Forelimb muscle (tissue), 1 donor: ENCODE results near the gene SPAG4. TPM values are rescaled to one million over a fixed set of nuclear protein-coding genes. Genes with fewer than 3 reads are reported as not detected.

Experiments
- DNase-seq: peaks from one replicate; pipeline ENCODE4 v3.0.0-alpha.2; 2013; ENCODE audit warnings: low read depth
- polyA plus RNA-seq: library from polyadenylated mRNA; unstranded; fragments of 120-200 nt; gene quantifications from one replicate; pipeline ENCODE4 v1.2.1, GENCODE V29; 2013; ENCODE audit not compliant: insufficient read length

Gene SPAG4
- polyA plus RNA-seq, 1 donor: 1.9 TPM

DNA sequence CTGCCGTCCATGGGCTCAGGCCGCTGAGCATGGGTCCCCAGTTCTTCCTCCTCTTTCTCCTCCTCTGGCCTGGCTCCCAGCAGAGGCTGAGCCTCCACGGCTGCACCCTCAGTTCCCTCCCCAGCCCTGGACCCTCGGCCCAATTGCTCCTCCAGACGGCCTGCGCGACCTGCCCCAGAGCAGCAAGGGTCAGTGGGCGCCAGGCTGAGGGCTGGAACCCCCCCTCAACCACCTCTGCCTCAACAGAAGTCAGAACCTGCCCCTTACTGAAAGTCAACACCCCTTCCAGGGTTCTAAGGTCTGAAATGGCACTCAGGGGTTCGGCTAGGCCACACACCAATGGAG lies 15.9 kb upstream of the SPAG4 start:
- DNase-seq: no peak

DNA sequence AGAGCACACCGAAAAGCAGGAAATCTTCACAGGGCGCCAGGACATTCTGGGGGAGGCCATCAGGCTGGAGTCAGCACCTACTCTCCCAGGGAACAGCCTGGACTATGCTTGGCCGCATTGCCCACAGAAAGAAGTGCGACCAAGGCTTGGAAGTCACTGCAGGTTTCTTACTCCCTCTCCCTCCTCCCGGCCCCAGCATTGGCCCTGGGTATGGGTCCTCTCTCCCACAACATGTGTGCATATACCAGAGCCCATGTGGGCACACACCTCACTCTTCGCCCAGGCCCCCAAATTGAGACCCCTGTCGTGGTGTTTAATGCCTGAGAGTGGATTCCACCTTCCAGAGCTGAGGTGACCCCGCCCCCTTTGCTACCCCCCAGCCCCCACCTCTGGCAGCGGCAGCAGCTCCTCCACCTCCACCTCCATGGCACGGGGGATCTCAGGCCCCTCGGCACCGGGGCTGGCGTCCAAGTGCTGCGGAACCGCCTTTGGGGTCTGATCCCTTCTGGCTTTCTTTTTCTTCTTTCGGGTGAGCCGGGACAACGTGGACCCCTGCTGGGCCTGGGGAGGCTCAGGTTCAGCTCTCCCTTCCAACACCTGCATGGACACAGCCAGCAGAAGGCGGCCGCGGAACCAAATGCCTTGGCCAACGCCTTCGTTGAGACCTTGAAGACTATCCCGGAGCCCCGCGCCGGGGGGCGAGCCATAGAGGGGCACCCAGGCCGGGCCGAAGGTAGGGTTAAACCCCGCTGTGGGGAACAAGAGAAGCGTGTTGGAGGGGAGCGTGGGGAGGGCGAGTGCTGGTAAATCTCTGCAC lies 15.2 kb upstream of the SPAG4 start:
- no peak for DNase-seq

DNA sequence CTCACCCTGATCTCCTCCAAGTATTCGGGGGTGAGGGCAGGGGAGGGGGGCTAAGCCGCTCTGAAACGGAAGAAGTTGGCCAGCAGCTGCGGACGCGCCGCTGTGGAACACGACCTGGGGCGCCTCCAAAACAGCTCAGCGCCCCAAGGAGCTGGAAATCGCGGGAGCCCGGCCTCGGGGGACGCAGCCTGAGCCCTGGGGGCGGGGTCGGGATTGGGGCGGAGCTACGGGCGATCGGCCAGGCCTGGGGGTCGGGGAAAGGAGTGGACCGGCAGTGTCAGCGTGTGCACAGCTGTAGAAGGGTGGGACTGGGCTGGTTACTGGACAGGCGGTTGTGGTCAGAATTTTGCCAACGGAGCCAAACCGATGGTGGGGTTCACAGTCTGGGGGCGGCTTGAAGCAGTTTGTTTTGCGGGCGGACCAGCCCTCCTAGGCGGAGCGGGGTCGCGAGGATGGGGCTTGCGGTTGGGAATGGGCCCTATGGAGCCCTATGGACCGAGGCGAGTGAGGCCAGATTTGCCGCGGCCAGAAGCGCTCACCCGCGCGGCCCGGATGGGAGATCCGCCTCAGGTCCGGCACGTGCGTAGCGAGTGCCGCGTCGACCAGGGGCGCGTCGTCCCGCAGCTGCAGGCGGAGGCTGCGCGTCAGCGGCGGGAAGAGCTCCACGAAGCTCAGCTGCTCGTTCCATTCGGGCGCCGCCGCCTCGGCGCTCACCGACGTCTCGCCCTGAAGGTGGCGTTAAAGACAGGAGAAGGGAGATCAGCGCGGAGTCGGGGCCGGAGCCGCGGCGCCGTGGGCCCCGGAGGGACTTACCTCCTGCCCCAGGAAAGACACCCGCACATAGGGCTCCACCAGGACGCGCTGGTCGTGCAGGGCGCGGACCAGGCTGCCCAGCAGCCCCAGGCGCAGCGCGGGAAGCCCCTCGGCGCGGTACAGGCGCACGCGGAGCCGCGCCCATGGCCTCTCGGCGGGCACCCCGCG lies 14.3 kb upstream of the SPAG4 start:
- DNase-seq: peak; percentile 75

DNA sequence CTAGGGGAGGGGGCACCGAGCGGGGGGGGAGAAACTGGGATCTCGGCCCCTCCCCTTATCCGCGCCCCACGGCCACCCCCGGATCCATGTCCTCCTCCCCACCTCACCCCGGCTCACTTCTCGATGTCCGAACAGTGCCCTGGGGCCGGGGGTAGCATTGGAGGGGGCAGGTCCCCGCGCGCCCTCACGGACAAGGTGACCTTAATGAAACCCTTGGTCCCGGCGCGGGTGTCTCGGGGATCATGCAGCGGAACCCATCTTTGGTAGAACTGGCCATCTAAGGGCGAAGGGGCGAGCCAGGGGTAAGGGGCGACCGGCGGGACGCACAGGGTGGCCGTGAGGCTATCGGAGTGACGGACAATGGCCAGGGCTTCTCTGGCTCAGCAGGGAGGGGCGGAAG lies 13.6 kb upstream of the SPAG4 start:
- DNase-seq: no peak

DNA sequence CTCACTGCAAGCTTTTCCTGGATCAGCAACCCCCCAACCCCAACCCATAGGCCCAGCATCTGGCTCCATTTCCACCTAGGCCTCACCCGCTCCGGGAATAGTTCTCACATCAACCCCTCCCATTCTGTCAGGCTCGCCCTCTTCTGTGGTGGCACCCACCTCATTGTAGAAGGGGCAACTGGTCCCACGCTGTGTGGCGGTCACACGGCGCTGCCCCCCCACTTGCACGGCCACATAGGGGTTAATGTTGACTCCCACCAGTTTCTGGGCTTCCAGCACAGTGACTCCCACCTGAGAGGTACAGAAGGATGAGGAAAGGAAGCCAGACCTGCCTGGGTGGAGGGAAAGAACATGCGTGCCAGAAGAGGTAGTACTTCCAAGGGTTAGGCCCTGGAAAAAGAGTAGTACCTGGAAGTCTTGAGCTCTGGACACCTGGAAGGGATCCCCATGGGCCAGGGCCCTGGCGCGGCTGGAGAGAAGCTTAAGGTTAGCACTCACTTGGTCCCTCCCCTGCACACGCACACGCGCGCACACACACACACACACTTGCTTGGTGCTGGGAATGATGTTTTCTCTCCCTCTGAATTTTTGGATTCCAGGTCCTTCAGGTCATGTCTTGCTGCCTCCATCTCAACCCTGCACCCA lies 12.7 kb upstream of the SPAG4 start:
- no peak for DNase-seq

DNA sequence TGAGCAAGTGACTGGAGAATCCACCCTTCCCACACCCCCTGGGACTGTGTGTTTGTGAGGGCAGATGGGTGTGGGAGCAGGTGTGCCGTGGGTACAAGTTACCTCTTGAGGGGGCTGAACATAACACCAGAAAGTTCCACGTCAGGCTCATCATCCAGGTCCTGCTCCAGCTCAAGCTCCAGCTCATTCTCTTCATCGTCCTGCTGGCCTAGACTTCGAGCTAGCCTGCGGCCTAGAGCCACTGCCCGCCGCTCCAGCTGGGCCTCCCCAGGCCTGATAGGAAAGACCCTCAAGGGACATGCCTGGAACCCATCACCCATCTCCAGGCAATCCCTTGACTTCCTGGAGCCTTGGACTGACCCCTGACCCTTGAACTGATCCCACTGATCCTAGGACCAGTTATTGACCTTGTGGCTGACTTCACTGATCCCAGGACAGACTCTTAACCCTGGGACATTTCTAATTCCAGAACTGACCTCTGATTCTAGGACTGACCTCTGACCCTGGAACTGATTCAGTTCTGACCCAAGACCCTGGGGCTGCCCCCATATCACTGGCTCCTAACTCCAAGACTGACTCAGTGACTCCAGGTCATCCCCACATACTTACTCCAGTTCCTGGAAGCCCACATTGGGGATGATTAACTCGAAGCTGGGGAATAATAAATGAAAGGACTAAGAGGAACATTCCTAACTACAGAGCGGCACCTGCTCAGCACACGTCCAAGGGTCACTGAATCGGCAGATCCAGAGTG lies 11.8 kb upstream of the SPAG4 start:
- no peak for DNase-seq

DNA sequence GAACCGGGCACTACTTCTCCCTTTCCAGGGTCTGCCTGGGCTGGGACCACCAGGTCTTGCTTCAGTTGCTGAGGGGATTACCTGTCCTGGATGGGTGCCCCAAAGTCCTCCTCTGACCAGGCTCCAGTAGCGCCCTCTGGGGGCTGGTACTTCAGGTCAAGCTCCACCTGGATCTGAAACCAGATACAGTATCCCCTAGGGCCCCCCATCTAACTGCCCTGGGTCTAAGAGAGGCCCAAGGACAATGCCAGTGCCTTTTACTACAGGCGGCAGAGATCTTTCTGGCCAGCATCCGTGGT lies 11.2 kb upstream of the SPAG4 start:
- no peak for DNase-seq

DNA sequence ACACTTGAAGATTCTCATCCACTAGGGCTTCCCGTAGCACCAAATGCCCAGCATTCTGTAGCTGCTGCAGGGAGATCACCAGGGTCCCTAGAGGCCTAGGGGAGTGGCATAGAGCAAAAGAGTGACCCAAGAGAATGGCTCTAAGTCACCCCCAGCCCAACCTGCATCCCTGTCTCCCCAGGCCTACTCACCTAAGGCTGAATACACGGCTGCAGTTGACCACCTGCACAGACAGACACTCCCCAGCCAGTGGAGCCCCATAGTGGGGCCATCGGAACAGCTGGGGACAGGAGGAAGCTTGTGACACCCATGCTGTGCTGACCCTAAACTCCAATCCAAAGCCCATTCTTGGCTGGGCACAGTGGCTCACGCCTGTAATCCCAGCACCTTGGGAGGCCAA lies 9.5 kb upstream of the SPAG4 start:
- no peak for DNase-seq

DNA sequence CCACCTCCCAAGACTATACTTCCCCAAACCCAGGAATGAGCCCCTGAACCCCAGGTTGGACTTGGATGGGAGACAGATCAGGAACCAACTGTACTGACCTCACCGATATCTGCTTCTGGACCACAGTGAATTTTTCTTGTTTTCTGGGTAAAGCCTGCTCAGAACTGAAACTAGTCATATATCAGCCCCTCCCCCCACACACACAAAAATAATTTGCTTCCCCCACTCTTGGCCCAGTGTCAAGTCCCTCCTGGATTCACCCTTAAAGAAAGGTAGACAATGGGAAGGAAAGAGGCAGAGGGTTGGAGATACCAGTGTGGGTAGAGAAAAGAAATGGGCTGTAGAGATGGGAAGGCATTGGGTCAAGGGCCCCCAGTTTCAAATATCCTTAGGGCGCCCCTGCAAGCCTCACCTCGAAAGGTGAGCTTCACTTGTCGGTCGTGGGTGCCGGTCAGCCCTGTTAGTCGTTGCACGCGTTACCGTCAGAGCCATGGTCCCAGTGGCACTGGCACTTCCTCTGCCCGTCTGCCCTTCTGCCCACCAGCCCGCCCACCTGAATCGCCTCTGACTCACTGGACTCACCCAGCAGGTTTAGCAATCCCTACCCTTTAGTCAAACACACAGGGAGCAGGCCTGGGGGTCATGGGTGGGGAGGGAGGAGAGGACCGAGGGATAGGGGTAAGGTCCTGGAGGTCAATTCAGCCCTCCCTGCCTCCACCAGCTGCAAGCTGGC lies 8.5 kb upstream of the SPAG4 start:
- DNase-seq: no peak

DNA sequence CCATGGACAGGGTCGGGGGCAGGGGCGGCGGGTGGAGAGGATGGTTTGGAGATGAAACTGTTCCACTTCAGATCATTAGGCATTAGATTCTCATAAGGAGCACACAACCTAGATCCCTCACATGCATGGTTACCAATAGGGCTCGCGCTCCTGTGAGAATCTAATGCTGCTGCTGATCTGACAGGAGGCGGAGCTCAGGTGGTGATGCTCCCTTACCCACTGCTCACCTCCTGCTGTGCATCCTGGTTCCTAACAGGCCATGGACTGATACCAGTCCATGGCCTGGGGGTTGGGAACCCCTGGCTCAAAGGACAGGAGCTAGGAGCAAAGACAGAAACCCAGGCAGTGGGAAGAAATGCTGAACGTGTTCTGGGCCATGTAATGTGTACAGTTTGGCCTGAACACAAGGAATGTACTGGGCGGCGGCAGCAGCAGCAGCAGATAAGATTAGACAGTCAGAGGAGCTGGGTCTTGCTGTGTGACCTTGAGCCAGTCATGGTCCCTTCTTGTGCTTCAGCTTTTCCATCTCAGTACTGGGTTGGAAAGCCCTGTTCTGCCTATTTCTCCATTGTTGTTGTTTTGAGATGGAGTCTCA lies 4.7 kb upstream of the SPAG4 start:
- no peak for DNase-seq

DNA sequence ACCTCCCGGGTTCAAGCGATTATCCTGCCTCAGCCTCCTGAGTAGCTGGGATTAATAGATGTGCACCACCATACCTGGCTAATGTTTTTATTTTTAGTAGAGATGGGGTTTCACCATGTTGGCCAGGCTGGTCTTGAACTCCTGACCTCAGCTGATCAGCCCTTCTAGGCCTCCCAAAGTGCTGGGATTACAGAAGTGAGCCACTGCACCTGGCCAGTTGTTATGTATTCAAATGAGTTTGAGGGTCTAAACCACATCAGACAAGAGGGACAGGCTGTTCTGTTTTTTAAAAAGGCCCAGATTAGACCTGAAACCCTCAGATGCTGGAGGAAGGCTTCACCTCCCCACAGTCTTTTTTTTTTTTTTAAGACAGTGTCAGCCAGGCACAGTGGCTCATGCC lies 4.1 kb upstream of the SPAG4 start:
- no peak for DNase-seq

DNA sequence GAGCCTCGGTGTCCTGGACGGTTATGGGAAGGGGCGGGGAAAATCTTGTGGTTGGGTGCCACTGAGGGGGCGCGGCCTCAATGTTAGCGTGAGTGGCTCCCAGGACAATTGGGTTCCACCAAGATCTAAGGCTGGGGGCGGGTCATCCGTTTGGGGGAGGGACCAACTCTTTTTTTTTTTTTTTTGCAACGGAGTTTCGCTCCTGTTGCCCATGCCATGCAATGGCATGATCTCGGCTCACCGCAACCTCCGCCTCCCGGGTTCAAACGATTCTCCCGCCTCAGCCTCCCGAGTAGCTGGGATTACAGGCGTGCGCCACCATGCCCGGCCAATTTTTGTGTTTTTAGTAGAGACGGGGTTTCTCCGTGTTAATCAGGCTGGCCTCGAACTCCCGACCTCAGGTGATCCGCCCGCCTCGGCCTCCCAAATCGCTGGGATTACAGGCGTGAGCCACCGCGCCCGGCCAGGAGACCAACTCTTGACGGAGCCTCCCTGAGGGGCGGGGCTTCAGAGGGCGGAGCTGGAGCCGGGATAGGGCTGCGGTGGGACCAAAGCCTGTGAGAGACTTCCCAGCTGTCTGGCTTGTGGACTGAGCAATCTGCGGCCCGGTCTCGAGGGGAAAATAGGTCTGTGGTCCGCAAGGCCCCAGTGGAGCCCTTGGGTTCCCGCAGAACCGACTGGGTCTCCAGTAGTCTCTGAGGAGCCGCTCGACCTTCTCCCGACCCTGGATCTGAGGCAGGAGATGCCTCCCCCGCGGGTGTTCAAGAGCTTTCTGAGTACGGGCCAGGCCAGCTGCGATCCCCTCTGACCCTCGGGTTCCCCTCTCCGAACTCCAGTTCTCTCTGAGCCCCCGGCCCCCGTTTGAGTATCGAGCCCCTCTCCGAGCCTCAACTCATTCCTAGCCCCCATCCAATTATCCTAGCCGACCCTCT lies 1.1 kb downstream of the SPAG4 start:
- peak; percentile 85 for DNase-seq

DNA sequence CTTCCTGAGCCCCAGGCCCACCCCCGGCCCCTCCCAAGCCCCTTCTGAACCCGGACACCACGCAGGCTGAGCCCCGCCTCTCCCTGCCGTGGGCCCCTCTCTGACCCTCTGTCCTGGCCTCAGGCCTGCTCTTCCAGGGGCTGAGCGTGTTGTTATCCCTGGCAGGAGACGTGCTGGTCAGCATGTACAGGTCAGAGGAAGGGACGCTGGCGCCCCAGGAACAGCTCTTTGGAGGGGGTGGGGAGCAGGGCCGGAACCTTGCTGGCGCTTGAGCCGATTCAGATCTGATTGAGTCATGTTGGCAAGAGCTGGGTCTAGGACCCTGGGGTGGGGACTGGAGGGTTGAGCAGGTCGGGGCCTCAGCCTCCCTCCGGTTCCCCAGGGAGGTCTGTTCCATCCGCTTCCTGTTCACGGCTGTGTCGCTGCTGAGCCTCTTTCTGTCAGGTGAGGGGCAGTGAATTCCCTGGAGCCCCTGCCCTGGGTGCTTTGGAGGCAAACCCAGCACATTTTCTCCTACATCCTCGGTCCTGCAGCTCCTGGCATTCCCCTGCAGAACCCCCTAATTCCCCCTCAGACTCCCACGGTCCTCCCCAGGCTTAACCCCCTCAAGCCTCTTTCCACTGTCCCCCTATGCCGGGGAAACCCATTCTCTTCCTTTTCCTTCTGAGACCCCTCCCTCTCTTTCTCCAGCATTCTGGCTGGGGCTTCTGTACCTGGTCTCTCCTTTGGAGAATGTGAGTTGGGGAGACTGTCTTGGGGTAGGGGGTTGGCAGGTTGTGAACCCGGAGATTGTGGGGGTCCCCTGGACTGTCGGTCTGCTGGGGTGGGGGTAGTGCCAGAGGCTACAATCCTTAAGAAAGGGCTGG lies 2.0 kb downstream of the SPAG4 start:
- no peak for DNase-seq

DNA sequence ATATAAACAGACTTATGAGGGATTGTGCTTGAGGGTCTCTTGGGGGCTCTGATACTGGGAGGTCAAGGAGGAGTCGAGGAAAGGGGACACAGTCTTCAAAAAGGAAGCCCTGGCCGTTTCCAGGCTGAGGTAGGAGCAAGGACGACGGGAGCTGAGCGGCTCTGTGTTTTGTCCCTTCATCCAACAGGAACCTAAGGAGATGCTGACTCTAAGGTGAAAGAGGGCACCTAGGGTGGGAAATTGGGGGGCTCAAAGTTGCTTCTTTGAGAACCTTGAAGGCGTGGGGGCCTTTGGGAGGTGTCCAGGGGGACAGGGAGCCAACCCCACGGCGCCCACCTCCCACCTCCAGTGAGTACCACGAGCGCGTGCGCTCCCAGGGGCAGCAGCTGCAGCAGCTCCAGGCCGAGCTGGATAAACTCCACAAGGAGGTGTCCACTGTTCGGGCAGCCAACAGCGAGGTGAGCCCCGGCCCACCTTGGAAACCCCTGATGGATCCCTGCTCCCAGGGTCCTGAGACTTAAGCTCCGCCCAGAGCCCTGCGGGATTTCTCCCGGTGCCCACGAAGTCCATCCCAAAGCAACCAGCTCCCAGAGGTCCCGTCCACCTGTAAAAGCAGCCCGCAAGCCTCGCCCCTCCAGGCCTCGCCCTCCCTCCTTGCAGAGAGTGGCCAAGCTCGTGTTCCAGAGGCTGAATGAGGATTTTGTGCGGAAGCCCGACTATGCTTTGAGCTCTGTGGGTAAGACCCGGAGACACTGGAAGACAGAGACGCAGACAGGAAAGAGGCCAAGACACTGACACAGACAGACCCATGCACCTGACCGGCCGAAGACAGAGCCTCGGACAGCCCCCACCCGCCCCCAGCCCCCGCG lies 2.9 kb downstream of the SPAG4 start:
- DNase-seq: no peak

DNA sequence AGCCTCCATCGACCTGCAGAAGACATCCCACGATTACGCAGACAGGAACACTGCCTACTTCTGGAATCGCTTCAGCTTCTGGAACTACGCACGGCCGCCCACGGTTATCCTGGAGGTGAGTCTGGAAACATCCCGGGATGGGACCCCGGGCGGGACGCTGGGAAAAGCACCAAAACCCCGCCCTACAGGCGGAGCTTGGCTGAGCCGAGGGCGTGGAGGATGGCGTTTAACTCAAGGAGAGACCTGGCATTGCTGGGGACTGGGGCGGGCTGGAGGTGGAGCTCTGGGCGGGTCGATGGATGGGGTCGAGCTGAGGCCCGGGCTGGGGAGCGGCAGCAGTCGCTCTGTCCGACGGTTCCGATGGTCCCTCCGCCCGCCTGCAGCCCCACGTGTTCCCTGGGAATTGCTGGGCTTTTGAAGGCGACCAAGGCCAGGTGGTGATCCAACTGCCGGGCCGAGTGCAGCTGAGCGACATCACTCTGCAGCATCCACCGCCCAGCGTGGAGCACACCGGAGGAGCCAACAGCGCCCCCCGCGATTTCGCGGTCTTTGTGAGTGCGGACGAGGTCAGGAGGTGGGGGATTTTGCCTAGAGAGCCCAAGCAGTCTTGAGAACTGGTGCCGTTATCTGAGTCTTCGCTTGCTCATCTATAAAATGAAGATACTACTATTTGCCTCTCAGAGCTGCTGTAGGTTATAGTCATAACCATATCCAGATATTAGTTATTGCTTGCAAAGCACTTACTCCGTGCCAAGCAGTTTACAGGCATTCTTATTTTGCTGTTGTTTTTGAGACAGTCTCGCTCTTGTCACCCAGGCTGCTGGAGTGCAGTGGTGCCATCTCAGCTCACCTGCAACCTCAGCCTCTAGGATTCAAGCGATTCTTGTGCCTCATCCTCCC lies 3.8 kb downstream of the SPAG4 start:
- DNase-seq: peak; percentile 55

DNA sequence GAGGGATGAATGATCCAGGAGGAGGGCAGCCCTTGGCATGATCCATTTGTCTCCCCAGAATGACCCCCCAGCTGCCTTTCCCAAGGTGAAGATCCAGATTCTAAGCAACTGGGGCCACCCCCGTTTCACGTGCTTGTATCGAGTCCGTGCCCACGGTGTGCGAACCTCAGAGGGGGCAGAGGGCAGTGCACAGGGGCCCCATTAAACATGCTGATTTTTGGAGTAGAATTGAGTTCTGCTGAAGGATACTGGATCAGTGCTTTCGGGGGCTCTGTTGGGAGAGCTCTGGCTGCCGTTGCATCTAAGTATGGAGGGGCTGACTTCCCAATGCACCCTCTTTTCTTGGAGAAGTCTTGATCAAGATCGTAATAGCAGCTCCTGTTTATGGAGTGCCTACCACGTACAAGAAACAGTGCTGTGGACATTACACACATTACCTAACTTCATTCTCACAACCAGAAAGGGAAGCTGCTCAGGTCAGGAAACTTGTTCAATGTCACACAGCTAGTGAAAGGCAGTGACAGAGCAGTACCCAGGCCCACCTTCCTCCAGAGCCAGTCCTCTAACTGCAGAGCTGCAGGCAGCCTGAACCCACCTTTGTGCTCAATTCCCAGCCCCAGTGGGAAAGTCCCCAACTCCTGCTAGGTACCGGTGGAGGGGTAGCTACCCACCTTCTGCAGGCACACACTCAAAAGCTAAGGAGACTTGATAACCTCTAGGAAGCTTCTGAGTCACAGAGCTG lies 5.4 kb downstream of the SPAG4 start:
- no peak for DNase-seq
